ENCODE measurements around the gene LBH.

The LBH gene

DNA sequence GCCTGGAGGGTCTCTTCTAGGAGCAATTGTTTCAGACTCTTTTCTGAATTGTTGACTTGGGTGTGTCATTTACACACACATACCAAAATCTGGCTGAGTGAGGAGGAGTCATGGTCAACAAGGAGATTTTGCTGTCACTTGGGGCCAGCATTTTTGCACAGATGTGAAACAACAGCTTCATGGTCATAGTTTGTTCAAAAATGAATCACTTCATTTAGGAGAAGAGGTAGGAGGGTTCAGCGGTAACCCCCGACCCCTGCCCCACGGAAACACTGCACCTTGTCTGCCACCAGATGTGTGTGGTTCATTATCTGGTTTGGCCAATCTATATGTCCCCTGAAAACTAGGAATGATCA, 42.2 kb downstream of the LBH start:
- DNase-seq (ENCODE audit: low spot score) = no peak

DNA sequence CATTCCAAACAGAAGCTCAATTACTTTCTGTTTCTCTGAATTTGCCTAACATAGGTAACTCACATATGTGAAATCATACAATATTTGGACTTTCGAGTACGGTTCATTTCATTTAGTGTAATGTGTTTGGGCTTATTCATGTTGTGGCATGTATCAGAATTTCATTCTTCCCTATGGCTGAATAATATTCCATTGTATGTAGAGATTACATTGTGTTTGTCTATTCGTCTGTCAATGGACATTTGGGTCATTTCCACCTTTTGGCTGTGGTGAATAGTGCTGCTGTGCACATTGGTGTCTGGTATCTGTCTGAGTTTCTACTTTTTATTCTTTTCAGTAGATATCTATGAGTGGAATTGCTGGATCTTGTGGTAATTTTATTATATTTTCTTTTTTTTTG, 43.9 kb downstream of the LBH start:
- DNase-seq (ENCODE audit: low spot score) = no peak

GRCh38 chr2:30276455-30276911, 45.1 kb downstream of the LBH start:
- DNase-seq (ENCODE audit: low spot score) = no peak

DNA sequence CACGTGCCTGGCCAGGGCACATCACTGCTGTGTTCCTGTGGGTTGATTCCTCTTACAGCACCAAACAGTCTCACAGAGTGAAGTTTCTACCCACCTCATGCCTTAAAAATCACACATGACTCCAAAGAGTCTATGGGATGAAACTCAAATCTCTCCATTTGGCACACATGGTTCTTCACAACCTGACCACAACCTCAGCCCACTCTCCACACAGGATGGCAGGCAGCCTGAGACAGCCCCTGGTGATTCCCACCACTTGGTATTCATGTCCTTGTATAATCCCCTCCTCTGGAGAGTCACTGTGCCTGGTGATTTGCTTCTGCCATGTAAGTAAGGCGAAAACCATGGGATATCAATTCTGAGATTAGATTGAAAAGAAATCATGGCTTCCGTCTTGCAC, 46.2 kb downstream of the LBH start:
- DNase-seq (ENCODE audit: low spot score) = no peak

DNA sequence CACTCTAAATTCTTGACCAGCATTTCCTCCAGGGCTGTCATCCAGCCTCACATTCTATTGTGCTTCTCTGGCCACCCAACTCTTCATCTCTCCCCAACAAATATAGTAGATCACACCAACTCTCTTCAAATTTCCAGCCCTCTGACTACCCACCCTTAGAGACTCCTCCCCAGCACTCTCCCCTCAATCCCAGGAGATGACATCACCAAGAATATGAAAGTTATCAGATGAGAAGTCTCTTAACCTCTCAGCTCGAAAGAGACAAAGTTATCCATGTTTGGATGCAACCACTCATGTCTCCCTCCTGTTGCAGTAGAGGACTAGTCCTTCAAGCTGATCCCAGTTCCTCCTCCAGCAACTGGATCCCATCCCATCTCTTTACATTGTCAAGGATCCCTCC, 47.1 kb downstream of the LBH start:
- no peak for DNase-seq (ENCODE audit: low spot score)

- no peak for DNase-seq (ENCODE audit: low spot score)
These were observed 49.5 kb downstream of the LBH start for GRCh38 chr2:30280596-30281434.

DNA sequence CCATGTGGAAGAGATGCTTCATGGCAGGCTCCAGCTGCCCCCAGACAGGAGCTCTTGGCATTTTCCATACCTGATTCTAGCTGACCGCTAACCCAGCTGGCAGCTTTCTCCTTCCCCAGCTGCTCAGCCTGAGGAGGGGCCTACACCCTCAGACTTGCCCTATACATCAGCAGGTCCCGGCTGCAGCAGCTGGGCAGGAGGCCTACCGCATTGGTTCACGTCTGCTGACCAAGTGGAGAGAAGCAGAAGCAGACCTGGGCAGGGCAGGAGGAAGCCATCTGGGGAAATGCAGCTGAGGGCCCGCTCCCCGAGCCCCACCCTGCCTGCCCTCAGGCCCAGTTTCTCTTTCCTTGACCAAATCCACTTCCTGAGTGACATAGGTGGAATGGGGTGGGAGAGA, 50.7 kb downstream of the LBH start:
- no peak for DNase-seq (ENCODE audit: low spot score)

- DNase-seq (ENCODE audit: low spot score) = no peak
These were observed 51.4 kb downstream of the LBH start for GRCh38 chr2:30282721-30283120.

DNA sequence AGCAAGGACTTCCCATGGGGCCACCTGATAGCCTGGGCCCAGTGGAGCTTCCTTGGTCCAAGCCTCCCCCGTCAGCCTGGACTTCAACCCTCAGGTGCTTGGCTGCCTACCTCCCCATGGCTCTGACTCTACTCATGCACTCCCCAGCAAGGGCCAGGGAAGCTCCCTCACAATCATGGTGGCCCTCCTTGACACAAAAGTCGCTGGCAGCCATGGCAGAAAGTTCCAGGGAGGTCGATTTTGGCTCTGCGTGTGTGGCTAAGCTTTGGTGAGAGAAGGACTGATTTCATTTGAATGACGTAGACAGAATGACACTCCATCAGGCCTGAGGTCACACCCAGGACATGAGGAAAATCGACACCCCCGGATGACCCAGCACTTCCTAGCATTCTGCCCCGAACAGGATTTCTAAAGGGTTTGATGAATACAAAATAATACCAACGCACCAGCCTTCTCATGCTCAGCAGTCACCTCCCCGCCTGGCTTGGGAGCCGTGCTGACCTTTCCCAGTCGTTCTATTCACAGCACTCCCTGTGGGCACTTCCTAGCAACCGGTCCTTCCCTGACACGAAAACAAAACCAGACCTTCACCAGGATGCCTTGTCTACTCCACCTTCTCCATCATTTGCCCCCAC, 52.7 kb downstream of the LBH start:
- no peak for DNase-seq (ENCODE audit: low spot score)

GRCh38 chr2:30285758-30286157, 54.4 kb downstream of the LBH start:
- DNase-seq (ENCODE audit: low spot score) = no peak

DNA sequence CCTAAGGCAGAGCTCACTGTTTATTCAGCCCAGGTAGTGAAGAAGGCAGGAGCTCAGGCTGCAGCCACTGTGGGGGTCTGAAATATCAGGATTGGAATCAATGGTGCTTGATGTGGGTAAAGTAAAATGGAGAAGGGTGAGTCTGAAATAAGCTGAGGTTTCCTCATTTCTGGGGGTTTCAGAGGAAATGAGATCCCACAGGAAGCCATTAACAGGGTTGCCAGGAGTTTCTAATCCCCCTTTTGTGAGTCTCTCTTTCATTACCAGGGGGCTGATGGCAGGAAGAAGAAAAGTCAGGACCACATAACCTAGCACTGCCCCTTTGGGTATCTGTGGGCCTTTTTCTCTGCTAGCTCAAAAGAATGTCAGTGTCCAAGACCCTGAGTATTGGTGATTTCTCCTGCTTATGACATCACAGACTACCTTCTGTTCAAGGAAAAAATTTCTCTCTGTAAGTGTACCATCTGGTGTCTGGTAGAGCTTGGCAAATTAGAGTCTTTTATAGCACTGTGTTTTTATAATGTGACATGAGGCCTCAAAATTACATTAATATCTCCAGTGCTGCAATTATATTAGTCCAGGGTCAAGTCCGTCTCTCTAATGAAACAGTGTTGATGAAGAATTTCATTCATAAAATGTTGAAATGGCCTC, 56.0 kb downstream of the LBH start:
- DNase-seq (ENCODE audit: low spot score) = no peak

DNA sequence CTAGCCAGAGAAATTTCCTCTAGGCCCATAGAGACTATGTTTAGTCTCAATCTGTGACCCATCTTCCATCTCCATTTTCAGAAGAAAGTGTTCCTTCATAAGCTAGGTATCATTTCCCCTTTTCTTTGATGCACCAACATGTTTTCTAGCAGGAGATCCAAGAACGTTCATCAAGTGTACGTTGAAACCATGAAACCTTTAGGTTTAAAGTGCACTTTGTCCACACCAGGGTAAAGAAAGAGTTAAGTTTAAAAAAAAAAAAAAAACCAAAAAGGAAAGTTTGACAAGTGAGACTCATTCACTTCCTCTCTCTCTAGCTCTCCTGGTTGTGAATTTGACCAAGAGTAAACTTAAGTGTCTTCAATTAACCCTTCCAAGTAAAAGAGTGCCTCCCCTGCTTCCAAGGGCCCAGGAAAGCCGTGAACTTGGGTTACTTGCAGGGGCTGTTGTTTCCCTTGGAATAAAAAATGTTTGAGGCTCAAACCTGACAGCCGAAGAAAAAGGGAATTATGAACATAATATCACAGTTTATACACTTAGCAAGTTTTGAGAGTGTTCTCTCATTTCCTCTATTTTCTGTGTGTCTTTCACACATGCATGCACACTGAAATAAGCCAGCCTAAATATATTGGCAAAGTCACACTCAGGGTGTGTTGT, 56.7 kb downstream of the LBH start:
- DNase-seq (ENCODE audit: low spot score) = no peak

DNA sequence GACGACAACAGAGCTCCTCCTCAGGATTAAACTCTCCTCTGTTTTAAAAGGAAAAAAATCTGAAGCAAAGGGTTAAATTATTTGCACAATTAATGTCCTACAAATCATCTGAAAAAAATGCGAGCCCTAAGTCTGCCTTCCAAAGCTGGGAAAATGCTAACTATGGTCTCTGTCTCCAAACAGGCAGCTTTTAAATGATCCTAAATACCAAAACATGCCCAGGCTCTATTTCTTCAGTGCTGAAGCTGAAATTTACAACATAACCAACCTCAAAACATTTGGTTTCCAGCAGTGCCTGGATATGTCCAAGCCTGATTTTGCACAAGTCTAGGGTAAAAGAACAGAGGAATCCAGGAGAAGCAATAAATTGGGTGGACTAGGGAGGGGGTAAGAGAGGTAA, 57.2 kb downstream of the LBH start:
- DNase-seq (ENCODE audit: low spot score) = no peak

- no peak for DNase-seq (ENCODE audit: low spot score)
These were observed 62.1 kb downstream of the LBH start for GRCh38 chr2:30293303-30293921.

DNA sequence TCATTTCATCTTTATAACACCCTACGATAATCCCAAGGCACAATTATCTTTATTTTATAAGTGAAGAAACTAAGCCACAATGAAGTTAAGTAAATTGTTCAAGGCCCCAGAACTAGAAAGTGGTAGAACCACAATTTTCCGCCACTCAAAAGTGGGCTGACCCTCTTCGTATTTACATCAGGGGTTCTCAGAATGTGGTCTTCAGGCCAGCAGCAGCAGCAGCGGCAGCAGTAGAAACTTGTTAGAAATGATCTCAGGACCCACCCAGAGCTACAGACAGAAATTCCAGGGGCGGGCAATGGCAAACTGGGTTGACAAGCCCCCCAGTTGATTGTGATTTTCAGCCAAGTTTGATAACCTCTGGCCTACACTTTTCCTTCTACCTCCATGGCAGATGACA, 62.8 kb downstream of the LBH start:
- no peak for DNase-seq (ENCODE audit: low spot score)

DNA sequence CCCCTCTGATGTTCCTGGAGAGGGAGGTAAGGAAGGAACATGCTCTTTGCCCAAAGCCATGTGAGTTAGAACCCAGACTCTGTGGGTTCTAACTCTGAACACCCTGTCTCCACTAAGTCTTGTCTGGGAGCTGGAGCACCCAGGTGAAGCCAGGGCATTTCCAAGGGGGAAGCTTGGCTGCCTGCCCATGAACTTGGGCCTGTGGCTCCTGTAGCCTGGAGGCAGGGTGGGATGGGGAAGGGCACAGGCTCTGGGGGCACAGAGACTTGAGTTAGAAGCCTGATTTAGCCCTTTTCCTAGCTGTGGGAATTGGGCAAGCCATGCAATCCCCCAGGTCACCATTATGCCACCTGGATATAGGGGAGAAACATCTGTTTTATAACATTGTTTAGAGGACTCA, 65.2 kb downstream of the LBH start:
- DNase-seq (ENCODE audit: low spot score) = no peak

DNA sequence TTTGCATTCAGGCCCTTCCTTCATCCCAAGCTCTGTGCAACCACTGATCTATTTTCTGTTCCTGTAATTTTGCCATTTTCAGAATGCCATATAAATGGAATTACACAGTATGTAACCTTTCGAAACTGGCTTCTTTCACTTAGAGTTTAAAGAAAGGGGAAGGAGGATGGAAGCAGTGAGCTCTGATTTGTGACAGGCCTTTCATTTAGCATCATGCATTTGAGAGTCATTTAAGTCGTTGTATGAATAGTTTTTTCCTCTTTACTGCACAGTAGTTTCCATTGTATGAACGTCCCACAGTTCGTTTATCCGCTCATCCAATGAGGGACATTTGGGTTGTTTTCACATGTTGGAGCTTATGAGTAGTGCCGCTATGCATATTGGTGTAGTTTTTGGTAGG, 67.0 kb downstream of the LBH start:
- no peak for DNase-seq (ENCODE audit: low spot score)

DNA sequence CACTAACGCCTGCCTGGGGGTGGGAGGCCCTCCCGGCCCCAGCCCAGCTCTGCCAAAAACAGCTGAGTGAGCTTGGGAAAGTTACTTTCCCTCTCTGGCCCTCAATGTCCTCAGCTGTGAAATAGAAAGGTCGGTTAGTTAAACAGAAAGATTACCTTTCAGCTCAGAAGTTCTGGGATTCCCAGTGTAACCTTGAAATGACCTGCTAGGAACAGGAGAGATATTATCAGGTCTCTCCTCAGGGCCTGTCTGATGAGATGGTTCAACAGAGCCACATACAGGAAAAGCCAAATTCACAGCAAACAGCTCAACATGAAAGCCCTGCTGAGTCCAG, 68.8 kb downstream of the LBH start:
- DNase-seq (ENCODE audit: low spot score) = no peak

DNA sequence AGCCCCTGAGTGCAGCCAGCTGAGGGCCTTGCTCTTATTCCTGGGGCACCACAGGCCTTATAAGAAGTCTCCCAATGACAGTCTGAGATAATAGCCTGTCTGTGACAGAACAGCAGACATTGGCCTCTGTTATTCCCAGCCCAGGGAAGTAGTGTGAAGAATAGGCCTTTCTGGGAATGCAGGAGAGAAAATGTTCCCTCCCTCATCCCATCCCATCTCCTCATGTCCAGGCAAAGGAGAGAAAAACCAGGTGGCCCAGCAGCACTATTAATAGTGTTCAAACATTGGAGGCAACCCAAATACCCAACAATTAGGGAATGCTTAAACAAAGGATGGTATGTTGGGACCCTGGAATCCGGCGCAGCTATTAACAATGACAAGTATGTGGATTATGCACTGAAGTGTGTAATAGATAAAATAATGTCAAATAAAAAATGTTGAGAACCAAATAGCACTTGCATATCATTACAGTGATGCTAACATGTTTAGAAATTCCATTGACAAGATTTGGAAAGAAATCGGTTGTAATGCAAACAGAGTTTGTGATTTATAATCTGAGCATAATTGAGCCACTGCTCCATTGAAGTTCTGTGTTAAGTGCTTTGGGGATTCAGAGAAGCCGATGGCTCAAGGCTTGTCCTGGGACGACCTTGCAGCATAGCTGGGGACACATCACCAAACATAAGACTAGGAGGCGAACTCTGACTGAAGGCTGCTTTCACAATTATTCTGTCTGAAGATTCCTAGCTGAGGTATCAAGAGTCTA, 69.3 kb downstream of the LBH start:
- DNase-seq (ENCODE audit: low spot score) = no peak

GRCh38 chr2:30301551-30301950, 70.2 kb downstream of the LBH start:
- DNase-seq (ENCODE audit: low spot score) = no peak

DNA sequence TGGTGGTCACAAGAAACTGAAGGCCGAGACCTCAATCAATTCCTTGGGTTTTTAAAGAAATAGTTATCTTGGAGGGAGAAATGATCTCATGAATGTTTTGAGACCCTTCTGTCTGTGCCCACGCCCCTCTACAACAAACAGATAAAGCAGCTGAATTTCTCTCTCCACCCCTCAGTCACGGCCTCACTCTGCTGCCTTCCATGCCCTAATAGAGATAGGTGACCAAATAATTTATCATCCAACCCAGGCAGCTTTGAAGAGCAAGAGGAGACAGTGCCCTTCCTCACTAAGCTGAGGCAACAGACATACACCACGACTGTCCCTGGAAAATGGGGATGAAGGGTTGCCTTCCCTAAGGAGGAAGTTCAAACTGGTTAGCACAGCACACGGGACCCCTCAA, 71.2 kb downstream of the LBH start:
- no peak for DNase-seq (ENCODE audit: low spot score)

DNA sequence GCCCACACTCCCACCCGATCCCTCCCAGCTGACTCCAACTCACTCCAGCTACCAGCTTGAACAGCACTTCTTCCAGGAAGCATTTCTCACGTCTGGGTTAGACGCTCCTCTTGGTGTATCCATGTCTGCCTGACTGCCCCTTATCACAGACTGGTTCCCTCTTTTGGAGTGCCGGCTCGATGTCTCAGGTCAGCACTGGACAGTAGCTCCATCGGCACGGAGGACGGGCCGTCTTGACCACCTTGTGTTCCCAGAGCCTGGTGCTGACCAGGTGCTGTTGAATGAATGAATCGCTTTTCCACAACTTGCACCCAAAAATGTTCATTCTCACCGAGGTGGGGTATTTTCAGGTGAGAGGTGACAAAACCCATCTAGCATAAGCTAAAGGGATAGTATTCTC, 71.8 kb downstream of the LBH start:
- DNase-seq (ENCODE audit: low spot score) = no peak

Measured in ecto neural progenitor cell (in vitro differentiated cells).